Ishikawa (cell line): ENCODE measurements around the gene SLC25A28.
A peak's percentile ranks its signal among the peaks of the same experiment; 100 is the strongest.

ENCODE experiments used
- CEBPB ChIP-seq: IDR thresholded peaks from 2 replicates; pipeline ENCODE4 v1.6.1; 2012
- CREB1 ChIP-seq: IDR thresholded peaks from 2 replicates; pipeline ENCODE4 v1.6.1; 2012; ENCODE audit warnings: low read depth
- EGR1 ChIP-seq: IDR thresholded peaks from 2 replicates; pipeline ENCODE4 v1.6.1; 2012
- EP300 ChIP-seq: IDR thresholded peaks from 2 replicates; pipeline ENCODE4 v1.6.1; 2012; ENCODE audit warnings: borderline replicate concordance
- FOXM1 ChIP-seq: IDR thresholded peaks from 2 replicates; pipeline ENCODE4 v1.6.1; 2012; ENCODE audit warnings: low read depth, borderline replicate concordance
- NFIC ChIP-seq: IDR thresholded peaks from 2 replicates; pipeline ENCODE4 v1.6.1; 2012
- RAD21 ChIP-seq: IDR thresholded peaks from 2 replicates; pipeline ENCODE4 v1.6.1; 2012; ENCODE audit warnings: low read depth
- TAF1 ChIP-seq: IDR thresholded peaks from 2 replicates; pipeline ENCODE4 v1.6.1; 2012; ENCODE audit warnings: low read depth, mild to moderate bottlenecking
- TCF12 ChIP-seq: IDR thresholded peaks from 2 replicates; pipeline ENCODE4 v1.6.1; 2012; ENCODE audit warnings: low read depth
- TEAD4 ChIP-seq: IDR thresholded peaks from 2 replicates; pipeline ENCODE4 v1.6.1; 2012
- YY1 ChIP-seq: IDR thresholded peaks from 2 replicates; pipeline ENCODE4 v1.6.1; 2012; ENCODE audit warnings: low read depth
- ZBTB7A ChIP-seq: IDR thresholded peaks from 2 replicates; pipeline ENCODE4 v1.6.1; 2012; ENCODE audit warnings: low read depth
- TF ChIP-seq, protein P1 (sequence below): IDR thresholded peaks from 2 replicates; pipeline ENCODE4 v1.6.1; 2012
- TF ChIP-seq, protein P2 (sequence below): IDR thresholded peaks from 2 replicates; pipeline ENCODE4 v1.6.1; 2012
- TF ChIP-seq, protein P3 (sequence below): IDR thresholded peaks from 2 replicates; pipeline ENCODE4 v1.6.1; 2012; ENCODE audit warnings: low read depth, mild to moderate bottlenecking

SLC25A28 gene

GRCh38 chr10:99660662-99661376 lies 40.6 kb upstream of the SLC25A28 start:
- TF ChIP-seq, protein P1, sequence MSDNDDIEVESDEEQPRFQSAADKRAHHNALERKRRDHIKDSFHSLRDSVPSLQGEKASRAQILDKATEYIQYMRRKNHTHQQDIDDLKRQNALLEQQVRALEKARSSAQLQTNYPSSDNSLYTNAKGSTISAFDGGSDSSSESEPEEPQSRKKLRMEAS: no peak
- TF ChIP-seq RAD21 (no peak), YY1 (no peak), CREB1 (no peak), ZBTB7A (no peak), TCF12 (no peak), CEBPB (no peak), TEAD4 (no peak), FOXM1 (no peak), EP300 (no peak)
- TF ChIP-seq, protein P2, sequence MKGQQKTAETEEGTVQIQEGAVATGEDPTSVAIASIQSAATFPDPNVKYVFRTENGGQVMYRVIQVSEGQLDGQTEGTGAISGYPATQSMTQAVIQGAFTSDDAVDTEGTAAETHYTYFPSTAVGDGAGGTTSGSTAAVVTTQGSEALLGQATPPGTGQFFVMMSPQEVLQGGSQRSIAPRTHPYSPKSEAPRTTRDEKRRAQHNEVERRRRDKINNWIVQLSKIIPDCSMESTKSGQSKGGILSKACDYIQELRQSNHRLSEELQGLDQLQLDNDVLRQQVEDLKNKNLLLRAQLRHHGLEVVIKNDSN: no peak

DNA sequence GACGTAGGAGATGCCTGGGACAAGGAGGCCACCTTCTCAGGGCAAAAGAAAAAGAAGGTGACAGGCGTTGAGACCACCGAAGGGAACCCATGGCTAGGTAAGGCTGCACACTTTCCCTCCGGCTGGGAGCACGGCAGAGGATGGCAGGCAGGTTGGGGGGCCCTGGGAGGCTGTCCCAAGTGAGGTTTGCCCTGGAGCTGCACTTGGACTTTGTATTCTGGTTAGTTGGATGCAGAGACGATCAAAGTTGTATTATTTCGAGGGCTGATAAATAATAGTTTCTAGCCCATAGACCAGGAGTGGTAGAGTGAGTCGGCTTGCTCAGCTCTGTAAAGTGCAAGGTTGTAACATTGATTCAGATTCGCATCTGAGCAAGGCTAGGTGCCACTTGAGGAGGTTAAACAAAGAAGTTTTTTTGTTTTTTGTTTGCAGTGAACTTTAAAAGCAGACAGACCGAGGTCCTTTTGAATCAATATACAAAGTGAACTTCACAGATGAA lies 39.7 kb upstream of the SLC25A28 start:
- no peak for TF ChIP-seq FOXM1
- no peak for TF ChIP-seq EGR1
- TF ChIP-seq, protein P3, sequence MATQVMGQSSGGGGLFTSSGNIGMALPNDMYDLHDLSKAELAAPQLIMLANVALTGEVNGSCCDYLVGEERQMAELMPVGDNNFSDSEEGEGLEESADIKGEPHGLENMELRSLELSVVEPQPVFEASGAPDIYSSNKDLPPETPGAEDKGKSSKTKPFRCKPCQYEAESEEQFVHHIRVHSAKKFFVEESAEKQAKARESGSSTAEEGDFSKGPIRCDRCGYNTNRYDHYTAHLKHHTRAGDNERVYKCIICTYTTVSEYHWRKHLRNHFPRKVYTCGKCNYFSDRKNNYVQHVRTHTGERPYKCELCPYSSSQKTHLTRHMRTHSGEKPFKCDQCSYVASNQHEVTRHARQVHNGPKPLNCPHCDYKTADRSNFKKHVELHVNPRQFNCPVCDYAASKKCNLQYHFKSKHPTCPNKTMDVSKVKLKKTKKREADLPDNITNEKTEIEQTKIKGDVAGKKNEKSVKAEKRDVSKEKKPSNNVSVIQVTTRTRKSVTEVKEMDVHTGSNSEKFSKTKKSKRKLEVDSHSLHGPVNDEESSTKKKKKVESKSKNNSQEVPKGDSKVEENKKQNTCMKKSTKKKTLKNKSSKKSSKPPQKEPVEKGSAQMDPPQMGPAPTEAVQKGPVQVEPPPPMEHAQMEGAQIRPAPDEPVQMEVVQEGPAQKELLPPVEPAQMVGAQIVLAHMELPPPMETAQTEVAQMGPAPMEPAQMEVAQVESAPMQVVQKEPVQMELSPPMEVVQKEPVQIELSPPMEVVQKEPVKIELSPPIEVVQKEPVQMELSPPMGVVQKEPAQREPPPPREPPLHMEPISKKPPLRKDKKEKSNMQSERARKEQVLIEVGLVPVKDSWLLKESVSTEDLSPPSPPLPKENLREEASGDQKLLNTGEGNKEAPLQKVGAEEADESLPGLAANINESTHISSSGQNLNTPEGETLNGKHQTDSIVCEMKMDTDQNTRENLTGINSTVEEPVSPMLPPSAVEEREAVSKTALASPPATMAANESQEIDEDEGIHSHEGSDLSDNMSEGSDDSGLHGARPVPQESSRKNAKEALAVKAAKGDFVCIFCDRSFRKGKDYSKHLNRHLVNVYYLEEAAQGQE: no peak
- TF ChIP-seq, protein P2: no peak
- no peak for TF ChIP-seq CEBPB
- TF ChIP-seq EP300: no peak
- no peak for TF ChIP-seq RAD21
- TF ChIP-seq, protein P1: no peak
- TF ChIP-seq ZBTB7A: no peak; the same call in 1 of the 2 replicates
- TF ChIP-seq TCF12: no peak
- TF ChIP-seq TEAD4: no peak
- TF ChIP-seq NFIC: no peak
- no peak for TF ChIP-seq CREB1

- TF ChIP-seq TEAD4 (no peak), NFIC (no peak), TAF1 (peak; percentile 86), CREB1 (peak; percentile 63), FOXM1 (no peak), RAD21 (no peak), ZBTB7A (peak; percentile 81; the same call in 1 of the 2 replicates), YY1 (0 out of 2 replicates have a peak, but pooled peaks have one; percentile 3), EP300 (no peak), EGR1 (peak; percentile 15; the same call in 1 of the 2 replicates), CEBPB (no peak), TCF12 (no peak; the same call in 1 of the 2 replicates)
- TF ChIP-seq, protein P3: no peak
- TF ChIP-seq, protein P2: peak; percentile 43; the same call in 1 of the 2 replicates
- TF ChIP-seq, protein P1: peak; percentile 54
These were observed 39.0 kb upstream of the SLC25A28 start, which contains the start of gene ENTPD7 for GRCh38 chr10:99659031-99659867. Gene ENTPD7 (plus strand): TSS chr10:99659509. CDS start chr10:99659957, 448 bp downstream.

- TF ChIP-seq YY1 (0 out of 2 replicates have a peak, but pooled peaks have one; percentile 3), TCF12 (no peak)
These were observed 38.4 kb upstream of the SLC25A28 start for GRCh38 chr10:99658622-99659030.
